SK-N-MC (cell line): ENCODE data around the gene SRGAP3.

ENCODE experiments used
- EZH2 ChIP-seq: fragments of 200-600 bp; sonication (generic); IDR thresholded peaks from one replicate; pipeline ENCODE4 v1.6.1; 2017; ENCODE audit warnings: antibody characterized with exemption
- POLR2AphosphoS5 ChIP-seq: IDR thresholded peaks from 2 replicates; pipeline ENCODE4 v1.6.1; 2012; ENCODE audit warnings: mild to moderate bottlenecking, low read depth, low read length, borderline replicate concordance

- TF ChIP-seq EZH2 (no peak), POLR2AphosphoS5 (no peak)
Observed at GRCh38 chr3:9233101-9233500, 16.3 kb downstream of the SRGAP3 start.
